GM10266 (cell line): Measurements from ENCODE around the gene TTC9B.

Source experiments
- DNase-seq: peaks from one replicate; pipeline ENCODE4 v3.0.0; 2012; ENCODE audit errors: extremely low spot score
- CTCF ChIP-seq: IDR thresholded peaks from 2 replicates; pipeline ENCODE4 v1.5.1; 2012; ENCODE audit warnings: mild to moderate bottlenecking, low read depth; ENCODE audit not compliant: control insufficient read depth, insufficient read depth; ENCODE audit errors: missing control alignments

Gene TTC9B

DNA sequence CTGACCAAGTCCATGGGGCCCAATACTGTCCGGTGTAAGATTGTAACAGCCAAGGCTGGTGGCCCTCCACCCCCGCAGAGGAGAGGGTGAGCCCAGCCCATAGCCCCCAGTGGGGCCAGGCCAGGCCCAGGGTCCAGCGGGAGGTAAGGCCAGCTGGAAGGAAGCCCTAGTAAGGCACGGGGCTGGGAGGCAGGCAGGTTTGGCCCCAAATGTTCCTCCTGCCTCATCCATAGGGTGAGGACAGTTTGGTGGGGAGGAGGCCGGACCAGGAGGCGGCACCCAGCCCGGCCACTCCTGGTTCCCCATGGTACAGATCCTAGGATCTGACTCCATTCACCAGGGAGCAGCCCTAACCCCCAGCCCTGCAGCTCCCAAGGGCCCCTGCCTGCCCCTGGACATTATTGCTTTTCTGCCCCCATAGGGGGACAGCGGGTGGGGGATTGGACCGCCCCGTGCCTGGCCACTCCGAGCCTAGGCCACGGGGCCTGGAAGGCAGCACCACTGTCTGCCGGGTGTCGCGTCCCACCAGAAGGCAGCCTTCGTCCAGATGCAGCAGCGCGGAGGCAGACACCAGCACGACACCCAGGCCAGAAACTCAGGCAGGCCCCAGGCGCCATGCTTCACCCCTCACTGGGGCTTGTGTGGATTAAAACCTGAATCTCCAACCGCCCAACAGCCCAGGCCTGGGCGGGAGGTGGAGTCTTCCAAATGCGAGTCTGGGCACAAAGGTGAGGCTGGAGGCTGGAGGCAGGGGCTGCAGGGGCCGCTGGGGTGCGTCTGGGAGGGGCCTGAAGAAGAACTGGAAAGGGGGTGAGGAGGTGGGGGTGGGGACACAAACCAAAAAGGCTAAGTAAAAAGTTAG lies 15.0 kb upstream of the TTC9B start:
- TF ChIP-seq CTCF = no peak
- DNase-seq = no peak

DNA sequence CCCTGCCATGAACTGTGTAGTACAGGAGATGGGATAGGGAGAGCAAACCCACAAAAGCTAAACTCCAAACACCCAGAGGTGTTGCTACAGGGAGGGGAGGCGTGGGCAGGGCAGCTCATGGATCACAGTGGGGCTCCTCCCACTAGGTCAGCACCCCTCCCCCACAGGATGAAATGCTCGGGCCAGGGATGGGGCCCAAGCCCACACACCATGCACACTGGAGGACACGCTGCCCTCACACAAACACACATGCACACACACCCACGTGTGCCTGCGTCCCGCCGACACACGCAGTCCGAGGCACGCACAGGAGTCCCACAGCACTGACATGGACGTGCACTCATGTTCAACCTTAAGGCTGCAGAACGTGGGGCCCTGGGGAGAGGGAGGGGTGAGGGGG lies 14.3 kb upstream of the TTC9B start:
- no peak for DNase-seq
- no peak for TF ChIP-seq CTCF

DNA sequence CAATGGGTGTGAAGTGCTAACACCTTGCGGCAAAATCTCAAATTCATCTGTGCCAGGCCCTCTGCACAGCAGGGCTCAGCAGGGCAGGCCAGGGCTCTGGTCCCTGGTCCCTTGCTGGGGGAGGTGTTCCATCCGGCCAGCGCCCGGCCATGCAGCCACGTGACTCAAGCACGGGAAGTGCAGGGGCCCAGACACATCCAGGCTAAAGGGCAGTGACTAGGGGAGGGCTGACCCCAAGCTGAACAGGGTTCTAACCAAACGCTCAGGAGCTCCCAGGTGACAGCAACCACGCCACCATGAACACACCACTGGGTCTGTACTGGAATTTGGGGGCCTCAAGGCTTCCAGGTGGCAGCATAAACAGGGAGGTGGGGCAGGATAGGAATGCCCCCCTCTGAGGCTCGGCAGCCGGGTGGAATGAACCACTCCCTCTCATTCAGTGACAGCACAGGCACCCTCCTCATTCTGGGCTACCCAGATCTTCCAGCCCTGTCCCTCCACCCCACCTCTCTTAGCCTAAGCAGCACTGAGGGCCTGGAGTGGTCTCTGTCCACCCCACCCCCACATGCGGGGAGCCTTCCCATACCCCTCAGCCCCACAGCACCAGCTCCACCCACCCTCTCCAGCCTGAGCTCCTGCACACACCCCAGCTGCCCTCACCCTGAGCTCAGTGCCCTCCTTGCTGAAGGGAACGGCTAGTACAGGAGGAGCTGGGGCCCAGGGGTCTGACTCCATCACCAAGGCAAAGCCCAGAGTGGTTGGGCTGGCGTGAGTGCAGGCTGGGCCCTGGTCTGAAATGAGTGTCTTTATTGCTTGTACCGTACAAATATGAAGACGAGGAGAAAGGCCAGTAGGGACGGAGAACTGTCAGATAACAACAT lies 13.6 kb upstream of the TTC9B start:
- no peak for DNase-seq
- no peak for TF ChIP-seq CTCF

- TF ChIP-seq CTCF = no peak
- no peak for DNase-seq
Observed at GRCh38 chr19:40231057-40231456, 12.9 kb upstream of the TTC9B start.

- no peak for DNase-seq
- no peak for TF ChIP-seq CTCF
Observed at GRCh38 chr19:40229926-40230417, 11.8 kb upstream of the TTC9B start.

DNA sequence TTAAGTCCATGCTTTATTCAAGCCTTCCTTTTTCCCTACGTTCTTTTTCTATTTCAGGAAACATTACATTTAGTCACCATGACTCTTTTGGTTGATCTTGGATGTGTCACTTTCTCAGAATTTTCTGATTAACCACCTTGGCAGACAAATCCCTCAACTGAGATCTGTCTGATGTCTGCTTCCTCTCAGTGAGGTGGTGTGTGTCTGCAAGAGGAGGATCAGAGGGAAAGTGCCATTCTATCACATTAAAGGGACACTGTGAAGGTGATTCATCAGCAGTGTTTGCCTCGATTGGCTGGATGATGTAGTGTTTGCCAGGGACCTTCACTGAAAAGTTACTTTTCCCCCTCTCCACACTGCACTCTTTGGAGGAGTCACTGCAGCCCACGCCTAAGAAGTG lies 11.3 kb upstream of the TTC9B start:
- DNase-seq = no peak
- TF ChIP-seq CTCF = no peak
